HEK293 (cell line): ENCODE measurements around the gene ERBB4.

Source experiments
- OSR2 ChIP-seq: fragments of 450-650 bp; formaldehyde crosslinking; IDR thresholded peaks from 2 replicates; pipeline ENCODE4 v1.5.1; 2016; ENCODE audit warnings: missing biosample characterization, missing genetic modification characterization
- PBX3 ChIP-seq: sonication (generic); formaldehyde crosslinking; IDR thresholded peaks from 2 replicates; pipeline ENCODE4 v1.8.1; 2022; ENCODE audit warnings: mild to moderate bottlenecking, moderate library complexity, missing genetic modification reagents
- PRDM10 ChIP-seq: fragments of 450-650 bp; formaldehyde crosslinking; IDR thresholded peaks from 2 replicates; pipeline ENCODE4 v1.5.1; 2016; ENCODE audit warnings: missing biosample characterization, missing genetic modification characterization
- SALL2 ChIP-seq: fragments of 450-650 bp; formaldehyde crosslinking; IDR thresholded peaks from 2 replicates; pipeline ENCODE4 v1.5.0; 2017; ENCODE audit warnings: missing biosample characterization, mild to moderate bottlenecking, missing genetic modification characterization, borderline replicate concordance
- ZNF175 ChIP-seq: fragments of 450-650 bp; formaldehyde crosslinking; IDR thresholded peaks from 2 replicates; pipeline ENCODE4 v1.5.1; 2016; ENCODE audit warnings: missing biosample characterization, missing genetic modification characterization
- ZNF549 ChIP-seq: fragments of 450-650 bp; IDR thresholded peaks from 2 replicates; pipeline ENCODE4 v1.5.1; 2018; ENCODE audit warnings: missing biosample characterization, missing genetic modification characterization, mild to moderate bottlenecking, inconsistent platforms, moderate library complexity
- TF ChIP-seq, protein P1 (sequence below): fragments of 450-650 bp; formaldehyde crosslinking; IDR thresholded peaks from 2 replicates; pipeline ENCODE4 v1.5.1; 2016; ENCODE audit warnings: missing biosample characterization, missing genetic modification characterization

GRCh38 chr2:211545582-211545981 is 993.0 kb downstream of the ERBB4 start:
- TF ChIP-seq, protein P1, sequence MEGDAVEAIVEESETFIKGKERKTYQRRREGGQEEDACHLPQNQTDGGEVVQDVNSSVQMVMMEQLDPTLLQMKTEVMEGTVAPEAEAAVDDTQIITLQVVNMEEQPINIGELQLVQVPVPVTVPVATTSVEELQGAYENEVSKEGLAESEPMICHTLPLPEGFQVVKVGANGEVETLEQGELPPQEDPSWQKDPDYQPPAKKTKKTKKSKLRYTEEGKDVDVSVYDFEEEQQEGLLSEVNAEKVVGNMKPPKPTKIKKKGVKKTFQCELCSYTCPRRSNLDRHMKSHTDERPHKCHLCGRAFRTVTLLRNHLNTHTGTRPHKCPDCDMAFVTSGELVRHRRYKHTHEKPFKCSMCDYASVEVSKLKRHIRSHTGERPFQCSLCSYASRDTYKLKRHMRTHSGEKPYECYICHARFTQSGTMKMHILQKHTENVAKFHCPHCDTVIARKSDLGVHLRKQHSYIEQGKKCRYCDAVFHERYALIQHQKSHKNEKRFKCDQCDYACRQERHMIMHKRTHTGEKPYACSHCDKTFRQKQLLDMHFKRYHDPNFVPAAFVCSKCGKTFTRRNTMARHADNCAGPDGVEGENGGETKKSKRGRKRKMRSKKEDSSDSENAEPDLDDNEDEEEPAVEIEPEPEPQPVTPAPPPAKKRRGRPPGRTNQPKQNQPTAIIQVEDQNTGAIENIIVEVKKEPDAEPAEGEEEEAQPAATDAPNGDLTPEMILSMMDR: no peak
- TF ChIP-seq OSR2 (tag by site-specific recombination) (no peak), PBX3 (CRISPR knock-in tag) (no peak), ZNF549 (tag by site-specific recombination) (no peak), PRDM10 (no peak), SALL2 (no peak), ZNF175 (no peak)
